Caco-2 (cell line): ENCODE results near the gene SULT4A1. TPM values are rescaled to one million over a fixed set of nuclear protein-coding genes. Genes with fewer than 3 reads are reported as not detected.

Experiments
- BruUV-seq: library from RNA; stranded (reverse); fragments of 400-500 nt; replicated peaks from 2 replicates; lab custom pipeline; 2021; lab: Mats Ljungman, UMichigan
- CTCF ChIA-PET: fragments of 300-600 bp; sonication (Branson Sonifier 250); formaldehyde crosslinking; loops from one replicate; lab custom pipeline; 2022; ENCODE audit warnings: antibody characterized with exemption; lab: Charles Lee
- POLR2A ChIA-PET: fragments of 300-600 bp; sonication (Branson Sonifier 250); formaldehyde crosslinking; loops from one replicate; lab custom pipeline; 2022; ENCODE audit warnings: antibody characterized with exemption; lab: Charles Lee
- DNase-seq, 2 experiments: peaks; one replicate each; pipeline versions ENCODE4 v3.0.0 to v3.0.0-alpha.2; 2020 to 2022
- H3K27me3 ChIP-seq: replicated peaks from 2 replicates; pipeline ENCODE4 v1.6.0; 2011; ENCODE audit warnings: low read length; ENCODE audit not compliant: control insufficient read depth, insufficient read depth
- H3K36me3 ChIP-seq: 2 replicates; pipeline ENCODE4 v1.5.1; 2011; ENCODE audit warnings: low read length; ENCODE audit not compliant: control insufficient read depth, insufficient read depth
- H3K4me1 ChIP-seq: fragments of 250-450 bp; sonication (Bioruptor Pico); 2 replicates; pipeline ENCODE4 v1.5.1; 2020; ENCODE audit warnings: mild to moderate bottlenecking
- H3K4me3 ChIP-seq: 2 replicates; pipeline ENCODE4 v1.5.1; 2011; ENCODE audit warnings: low read depth, mild to moderate bottlenecking, control low read depth, low read length
- H3K9me3 ChIP-seq: fragments of 250-450 bp; sonication (Bioruptor Pico); 2 replicates; pipeline ENCODE4 v1.5.1; 2020; ENCODE audit warnings: mild to moderate bottlenecking, moderate library complexity
- H3K27ac Mint-ChIP-seq: one replicate; pipeline ENCODE4 v1.8.0; 2022; ENCODE audit warnings: mixed read lengths; ENCODE audit not compliant: unreplicated experiment
- H3K27me3 Mint-ChIP-seq: one replicate; pipeline ENCODE4 v1.8.0; 2022; ENCODE audit warnings: mixed read lengths; ENCODE audit not compliant: insufficient read depth, unreplicated experiment
- H3K36me3 Mint-ChIP-seq: one replicate; pipeline ENCODE4 v1.8.0; 2022; ENCODE audit warnings: mild to moderate bottlenecking, mixed read lengths; ENCODE audit not compliant: insufficient read depth, unreplicated experiment
- H3K4me1 Mint-ChIP-seq: one replicate; pipeline ENCODE4 v1.8.0; 2022; ENCODE audit warnings: low read depth, mixed read lengths; ENCODE audit not compliant: unreplicated experiment
- H3K4me3 Mint-ChIP-seq: one replicate; pipeline ENCODE4 v1.8.0; 2022; ENCODE audit warnings: mild to moderate bottlenecking, moderate library complexity, mixed read lengths; ENCODE audit not compliant: unreplicated experiment
- H3K9me3 Mint-ChIP-seq: one replicate; pipeline ENCODE4 v1.8.0; 2022; ENCODE audit warnings: mixed read lengths; ENCODE audit not compliant: unreplicated experiment
- intact Hi-C: fragments of 100-400 bp; cut with micrococcal nuclease; formaldehyde crosslinking; loops from one replicate; pipeline ENCODE4 v1.10.0; 2022; ENCODE audit not compliant: unreplicated experiment
- total RNA-seq: library from RNA; stranded (reverse); gene quantifications from 2 replicates; pipeline ENCODE4 v1.2.3, GENCODE V29; 2022
- TF ChIP-seq, protein P1 (sequence below), 2 experiments: fragments of 200-600 bp in 1 of 2; IDR thresholded peaks; 1 replicate in 1 of 2; 2 replicates in 1 of 2; pipeline versions ENCODE4 v1.5.1 to v1.8.0; 2011 to 2022; ENCODE audit warnings: antibody characterized with exemption in 1 of 2, control low read depth in 1 of 2, inconsistent platforms in 1 of 2, low read depth in 1 of 2, low read length in 1 of 2, mild to moderate bottlenecking in 1 of 2, moderate library complexity in 1 of 2; ENCODE audit not compliant: insufficient read depth in 1 of 2, severe bottlenecking in 1 of 2, unreplicated experiment in 1 of 2

Gene SULT4A1
- total RNA-seq, 1 experiment from 2014 or later: not detected

DNA sequence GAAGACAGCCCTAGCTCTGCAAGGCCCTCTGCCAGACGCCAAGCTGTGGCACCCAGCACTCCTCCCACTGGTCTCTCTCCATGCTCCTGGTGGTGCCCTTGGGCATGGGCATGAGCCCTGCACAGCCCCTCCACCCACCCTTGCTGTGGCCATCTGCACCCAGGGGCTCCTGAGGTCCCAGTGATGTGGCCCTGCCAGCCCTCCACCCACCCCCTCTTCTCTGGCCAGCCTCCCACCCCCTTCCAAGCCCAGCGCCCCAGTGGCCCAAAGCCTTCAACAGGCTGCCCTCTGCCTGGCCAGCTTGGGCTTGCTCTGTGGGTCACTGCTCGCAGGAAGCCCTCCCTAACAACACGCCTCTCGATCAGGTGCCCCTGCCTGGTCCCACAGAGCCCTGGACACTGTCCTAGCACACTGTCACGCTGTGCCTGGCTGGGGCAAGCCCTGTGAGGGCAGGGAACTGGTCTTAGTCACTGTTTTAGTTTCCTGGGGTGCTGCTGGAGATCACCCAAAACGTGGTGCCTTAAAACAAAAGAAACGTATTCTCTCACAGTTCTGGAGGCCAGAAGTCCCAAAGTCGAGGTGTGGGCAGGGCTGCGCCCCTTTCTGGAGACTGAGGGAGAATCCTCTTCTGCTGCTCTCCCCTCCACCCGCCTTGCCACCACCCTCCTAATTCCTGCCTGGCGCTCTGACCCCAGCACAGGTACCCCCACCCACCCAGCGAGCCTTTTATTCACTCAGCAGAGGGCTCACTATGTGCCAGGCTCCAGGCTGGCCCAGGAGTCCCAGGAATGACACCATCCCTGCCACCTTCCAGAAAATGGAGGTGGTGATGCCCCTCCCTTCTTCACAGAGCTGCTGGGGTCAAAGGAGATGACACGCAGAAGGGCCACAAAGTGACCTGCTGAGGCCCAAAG lies 14.7 kb downstream of the SULT4A1 start:
- Mint-ChIP-seq H3K27ac (no peak overlapping the region), H3K4me1 (no peaks in the 10 kb centered on the region)

DNA sequence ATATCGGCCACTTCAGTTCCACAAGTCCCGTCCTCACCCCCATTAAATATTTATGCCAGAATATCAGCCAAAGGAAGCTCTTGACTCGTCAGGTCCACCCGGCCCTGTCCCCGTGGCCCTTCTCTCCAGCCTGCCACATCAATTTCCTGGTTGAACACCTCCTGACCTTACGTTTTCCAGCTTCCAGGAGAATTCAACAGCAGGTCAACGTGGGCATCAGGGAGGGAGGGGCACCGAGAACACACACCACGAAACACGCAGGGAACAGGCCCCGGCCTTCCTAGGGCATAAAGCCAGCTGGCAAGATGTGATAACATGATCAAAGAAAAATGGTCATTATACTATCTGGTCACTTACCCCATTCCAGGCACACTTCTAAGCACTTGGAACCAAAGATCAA lies 15.3 kb downstream of the SULT4A1 start:
- POLR2A ChIA-PET: no interaction called here

More for the DNA sequence above, 14.7 kb downstream of the SULT4A1 start:
- no peaks in the 10 kb centered on the region for H3K27me3 ChIP-seq
- Mint-ChIP-seq H3K27me3 (peaks cover 29% of the 10 kb centered on the region), H3K9me3 (no peaks in the 10 kb centered on the region), H3K36me3 (no peaks in the 10 kb centered on the region), H3K4me3 (no peak overlapping the region)
- no peaks in the 10 kb centered on the region for H3K9me3 ChIP-seq
- ChIA-PET CTCF (no interaction called here), POLR2A (no interaction called here)
- intact Hi-C loops: no loop called here
- BruUV-seq: no TSS peak
- no peaks in the 10 kb centered on the region for H3K4me1 ChIP-seq
- peak in 1 of 2 experiments; percentile 7 for DNase-seq
- TF ChIP-seq, protein P1, sequence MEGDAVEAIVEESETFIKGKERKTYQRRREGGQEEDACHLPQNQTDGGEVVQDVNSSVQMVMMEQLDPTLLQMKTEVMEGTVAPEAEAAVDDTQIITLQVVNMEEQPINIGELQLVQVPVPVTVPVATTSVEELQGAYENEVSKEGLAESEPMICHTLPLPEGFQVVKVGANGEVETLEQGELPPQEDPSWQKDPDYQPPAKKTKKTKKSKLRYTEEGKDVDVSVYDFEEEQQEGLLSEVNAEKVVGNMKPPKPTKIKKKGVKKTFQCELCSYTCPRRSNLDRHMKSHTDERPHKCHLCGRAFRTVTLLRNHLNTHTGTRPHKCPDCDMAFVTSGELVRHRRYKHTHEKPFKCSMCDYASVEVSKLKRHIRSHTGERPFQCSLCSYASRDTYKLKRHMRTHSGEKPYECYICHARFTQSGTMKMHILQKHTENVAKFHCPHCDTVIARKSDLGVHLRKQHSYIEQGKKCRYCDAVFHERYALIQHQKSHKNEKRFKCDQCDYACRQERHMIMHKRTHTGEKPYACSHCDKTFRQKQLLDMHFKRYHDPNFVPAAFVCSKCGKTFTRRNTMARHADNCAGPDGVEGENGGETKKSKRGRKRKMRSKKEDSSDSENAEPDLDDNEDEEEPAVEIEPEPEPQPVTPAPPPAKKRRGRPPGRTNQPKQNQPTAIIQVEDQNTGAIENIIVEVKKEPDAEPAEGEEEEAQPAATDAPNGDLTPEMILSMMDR (IDR thresholded peaks at IDR 0.05; ENCODE audit: insufficient read depth in 1 of 2, low read depth in 1 of 2, low read length in 1 of 2, severe bottlenecking in 1 of 2, unreplicated experiment in 1 of 2): no peak
- H3K4me3 ChIP-seq: no peak overlapping the region
- no peaks in the 10 kb centered on the region for H3K36me3 ChIP-seq

DNA sequence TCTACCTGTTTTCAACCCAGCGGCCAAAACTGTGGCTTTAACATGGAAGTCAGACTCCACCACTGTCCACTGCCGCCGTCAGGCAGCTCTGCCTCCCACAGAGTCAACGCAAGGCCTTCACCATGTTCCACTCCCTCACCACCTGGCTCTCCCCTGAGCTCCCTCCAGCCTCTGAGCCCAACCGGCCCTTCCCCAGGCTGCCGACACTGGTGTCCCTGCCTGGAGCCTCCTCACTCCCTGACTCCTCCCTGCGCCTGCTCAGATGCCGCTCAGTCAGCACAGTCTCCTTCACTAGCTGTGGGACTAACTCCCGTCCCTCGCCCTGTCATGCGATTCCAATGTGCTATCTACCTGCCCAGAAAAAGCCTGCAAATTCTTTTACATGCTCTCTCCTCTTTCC lies 16.3 kb downstream of the SULT4A1 start:
- Mint-ChIP-seq H3K27me3 (peaks cover 25% of the 10 kb centered on the region), H3K27ac (no peak overlapping the region), H3K4me3 (no peak overlapping the region), H3K36me3 (no peaks in the 10 kb centered on the region), H3K9me3 (no peaks in the 10 kb centered on the region), H3K4me1 (no peaks in the 10 kb centered on the region)
- ChIA-PET CTCF (no interaction called here), POLR2A (no interaction called here)
- no peak overlapping the region for H3K4me3 ChIP-seq
- H3K4me1 ChIP-seq: no peaks in the 10 kb centered on the region
- intact Hi-C loops: no loop called here
- H3K27me3 ChIP-seq: no peaks in the 10 kb centered on the region
- no peak for DNase-seq
- H3K36me3 ChIP-seq: no peaks in the 10 kb centered on the region
- no peaks in the 10 kb centered on the region for H3K9me3 ChIP-seq
- no TSS peak for BruUV-seq
- TF ChIP-seq, protein P1 (IDR thresholded peaks at IDR 0.05; ENCODE audit: insufficient read depth in 1 of 2, low read depth in 1 of 2, low read length in 1 of 2, severe bottlenecking in 1 of 2, unreplicated experiment in 1 of 2): no peak

More for the DNA sequence above, 15.3 kb downstream of the SULT4A1 start:
- H3K4me3 ChIP-seq: no peak overlapping the region
- intact Hi-C loops: no loop called here
- Mint-ChIP-seq H3K4me1 (no peaks in the 10 kb centered on the region), H3K4me3 (no peak overlapping the region), H3K36me3 (no peaks in the 10 kb centered on the region), H3K9me3 (no peaks in the 10 kb centered on the region), H3K27me3 (peaks cover 29% of the 10 kb centered on the region), H3K27ac (no peak overlapping the region)
- TF ChIP-seq, protein P1 (IDR thresholded peaks at IDR 0.05; ENCODE audit: insufficient read depth in 1 of 2, low read depth in 1 of 2, low read length in 1 of 2, severe bottlenecking in 1 of 2, unreplicated experiment in 1 of 2): no peak
- H3K4me1 ChIP-seq: no peaks in the 10 kb centered on the region
- no TSS peak for BruUV-seq
- CTCF ChIA-PET: no interaction called here
- no peaks in the 10 kb centered on the region for H3K36me3 ChIP-seq
- DNase-seq: peak in 1 of 2 experiments; percentile 7
- no peaks in the 10 kb centered on the region for H3K27me3 ChIP-seq
- no peaks in the 10 kb centered on the region for H3K9me3 ChIP-seq
